DMS79 treated with DMSO at 0.1 percent for 48 hours (cell line): ENCODE results near the gene NUBPL.

ENCODE experiments used
- DNase-seq: peaks from one replicate; lab custom pipeline; 2025; lab: John Stamatoyannopoulos, UW

The NUBPL gene, protein sequence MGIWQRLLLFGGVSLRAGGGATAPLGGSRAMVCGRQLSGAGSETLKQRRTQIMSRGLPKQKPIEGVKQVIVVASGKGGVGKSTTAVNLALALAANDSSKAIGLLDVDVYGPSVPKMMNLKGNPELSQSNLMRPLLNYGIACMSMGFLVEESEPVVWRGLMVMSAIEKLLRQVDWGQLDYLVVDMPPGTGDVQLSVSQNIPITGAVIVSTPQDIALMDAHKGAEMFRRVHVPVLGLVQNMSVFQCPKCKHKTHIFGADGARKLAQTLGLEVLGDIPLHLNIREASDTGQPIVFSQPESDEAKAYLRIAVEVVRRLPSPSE

DNA sequence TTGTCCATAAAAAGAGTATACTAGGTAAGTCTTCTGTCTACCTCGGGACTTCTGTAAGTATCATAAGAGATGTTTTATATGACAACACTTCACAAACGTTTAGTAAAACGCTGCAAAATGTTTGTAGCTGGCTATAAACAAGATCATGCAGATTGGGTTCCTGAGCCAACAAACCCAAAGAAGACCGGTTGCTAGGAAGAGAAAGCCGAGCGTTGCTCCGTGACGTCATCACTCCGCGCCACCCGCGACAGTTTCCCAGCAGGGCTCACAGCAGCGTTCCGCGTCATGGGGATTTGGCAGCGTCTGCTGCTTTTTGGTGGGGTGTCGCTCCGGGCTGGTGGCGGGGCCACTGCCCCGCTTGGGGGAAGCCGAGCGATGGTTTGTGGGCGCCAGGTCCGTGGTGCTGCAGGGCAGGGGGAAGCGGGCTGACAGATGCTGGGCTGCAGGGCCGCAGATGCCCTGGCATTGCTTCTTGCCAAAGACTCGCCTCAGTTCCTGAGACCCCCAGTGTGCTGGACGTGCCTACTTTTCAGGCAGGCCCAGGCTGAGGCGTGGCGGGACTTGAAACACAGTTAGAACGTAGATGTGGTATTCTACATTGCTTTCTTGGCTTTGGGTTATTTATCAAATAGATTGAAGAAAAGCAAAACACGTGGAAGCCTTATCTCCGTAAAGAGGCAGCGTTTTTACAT is at the start of gene NUBPL:
Gene NUBPL, plus strand, starts transcription at position 250 of the 692 bp plus-strand sequence. Its CDS starts 36 bp downstream, at position 286.
- DNase-seq: peak; percentile 97

DNA sequence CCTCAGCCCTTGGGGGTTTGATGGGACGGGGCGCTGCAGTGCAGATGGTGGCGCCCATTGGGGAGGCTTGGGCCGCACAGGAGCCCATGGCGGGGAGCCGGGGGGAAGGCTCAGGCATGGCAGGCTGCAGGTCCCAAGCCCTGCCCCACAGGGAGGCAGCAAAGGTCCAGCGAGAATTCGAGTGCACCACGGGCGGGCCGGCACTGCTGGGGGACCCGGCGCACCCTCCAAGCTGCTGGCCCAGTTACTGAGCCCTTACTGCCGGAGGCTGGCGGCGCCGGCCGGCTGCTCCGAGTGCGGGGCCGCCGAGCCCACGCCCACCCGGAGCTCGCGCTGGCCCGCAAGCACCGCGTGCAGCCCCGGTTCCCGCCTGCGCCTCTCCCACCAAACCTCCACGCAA is 34.1 kb upstream of the NUBPL start:
- no peak for DNase-seq

DNA sequence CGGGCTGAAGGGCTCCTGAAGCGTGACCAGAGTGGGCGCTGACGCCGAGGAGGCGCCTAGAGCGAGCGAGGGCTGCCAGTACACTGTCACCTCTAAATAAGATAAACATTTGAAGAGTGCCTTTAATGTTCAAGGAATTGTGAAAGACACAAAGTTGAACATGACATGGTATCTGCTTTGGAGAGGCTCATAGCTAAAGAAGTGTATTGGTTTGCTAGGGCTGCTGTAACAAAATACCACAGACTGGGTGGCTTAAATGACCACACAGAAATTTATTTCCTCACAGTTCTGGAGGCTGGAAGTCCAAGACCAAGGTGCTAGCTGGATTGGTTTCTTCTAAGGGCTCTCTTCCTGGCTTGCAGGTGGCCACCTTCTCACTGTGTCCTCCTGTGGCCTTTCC is 33.7 kb upstream of the NUBPL start:
- DNase-seq: no peak

DNA sequence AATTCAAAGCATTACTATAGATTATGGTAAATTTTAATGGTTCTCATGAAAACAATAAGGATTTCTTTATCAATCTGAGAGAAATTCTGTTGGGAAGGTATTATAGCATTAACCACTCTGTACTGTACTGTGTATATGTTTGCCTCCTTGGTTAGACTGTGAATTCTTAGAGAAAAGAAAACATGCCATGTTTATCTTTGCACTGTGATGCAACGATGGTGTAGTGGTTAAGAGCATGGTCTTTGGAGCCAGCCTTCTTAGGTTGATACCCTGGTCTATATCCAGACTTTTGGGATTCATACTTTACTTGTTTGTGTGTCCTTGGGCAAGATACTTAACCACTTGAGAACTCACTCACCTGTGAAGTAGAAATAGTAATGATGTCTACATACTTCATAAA is 32.2 kb upstream of the NUBPL start:
- DNase-seq: no peak

DNA sequence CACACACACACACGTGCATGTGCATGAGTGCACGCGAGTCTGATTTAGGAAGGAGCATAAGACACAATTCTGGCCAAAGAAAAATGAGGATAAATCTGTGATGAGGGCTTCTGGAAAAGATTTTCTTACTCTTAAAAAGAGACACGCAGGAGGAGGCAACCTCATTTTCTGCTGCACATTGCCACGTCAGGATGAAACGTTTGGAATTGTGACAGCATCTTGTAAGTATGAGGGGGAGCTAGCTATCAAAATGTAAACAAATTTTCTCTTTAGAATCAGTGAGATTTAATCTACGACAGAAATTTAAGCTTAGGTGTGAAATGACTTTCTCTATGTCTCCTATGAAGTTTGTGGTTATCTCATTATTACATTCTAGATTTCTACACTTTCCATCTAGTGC is 31.1 kb upstream of the NUBPL start:
- DNase-seq: no peak

DNA sequence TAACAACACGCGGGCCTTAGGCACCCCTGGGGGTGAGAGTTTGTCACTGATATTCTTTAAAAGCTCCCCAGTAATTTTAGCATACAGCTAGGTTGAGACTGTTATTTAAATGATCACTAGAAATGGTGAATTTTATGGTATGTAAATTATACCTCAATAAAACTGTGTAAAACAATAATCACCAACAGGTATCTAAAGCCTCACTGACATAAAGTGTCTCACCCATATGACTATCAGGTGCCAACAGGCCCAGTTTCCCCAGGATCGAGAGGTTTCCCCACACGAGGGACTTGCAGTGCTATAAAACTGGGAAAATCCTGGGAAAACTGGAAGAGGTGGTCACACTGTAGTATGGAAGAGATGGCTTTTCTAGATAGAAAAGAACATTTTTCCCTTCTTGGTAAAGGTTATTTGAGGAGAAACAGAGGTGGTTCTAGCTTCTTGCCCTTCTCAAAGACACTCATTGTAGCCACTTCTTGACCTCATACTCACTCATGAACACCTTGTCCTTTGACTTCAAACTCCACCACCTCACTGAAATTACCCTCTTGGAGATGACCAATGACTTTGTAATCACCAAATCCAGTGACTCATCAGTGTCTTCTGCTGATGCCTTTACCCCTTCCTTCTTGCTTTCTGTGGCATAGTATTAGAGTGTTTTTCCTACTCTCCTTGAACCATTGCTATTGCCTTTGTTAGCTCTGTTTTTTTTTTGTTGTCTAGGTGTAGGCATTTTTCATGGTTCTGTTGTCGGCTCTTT is 24.8 kb upstream of the NUBPL start:
- no peak for DNase-seq

DNA sequence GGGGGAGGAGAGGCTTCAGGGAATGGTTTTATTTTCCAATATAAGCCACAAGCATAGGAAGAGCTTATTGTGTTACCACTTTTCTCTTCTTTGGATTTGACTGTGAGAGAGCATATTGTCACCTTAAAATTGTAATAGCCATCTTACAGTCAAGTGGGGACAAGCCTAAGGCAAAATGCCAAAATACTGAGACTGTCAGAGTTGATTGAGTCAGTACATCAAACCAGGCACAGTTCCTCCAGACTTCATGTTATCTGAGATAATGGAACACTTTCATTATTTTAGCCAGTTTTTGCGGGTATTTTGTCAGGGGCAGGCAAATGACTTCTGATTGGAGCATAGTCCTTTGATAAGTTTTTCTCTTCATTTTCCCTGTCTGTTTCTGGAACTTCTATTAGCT is 19.5 kb upstream of the NUBPL start:
- DNase-seq: no peak

DNA sequence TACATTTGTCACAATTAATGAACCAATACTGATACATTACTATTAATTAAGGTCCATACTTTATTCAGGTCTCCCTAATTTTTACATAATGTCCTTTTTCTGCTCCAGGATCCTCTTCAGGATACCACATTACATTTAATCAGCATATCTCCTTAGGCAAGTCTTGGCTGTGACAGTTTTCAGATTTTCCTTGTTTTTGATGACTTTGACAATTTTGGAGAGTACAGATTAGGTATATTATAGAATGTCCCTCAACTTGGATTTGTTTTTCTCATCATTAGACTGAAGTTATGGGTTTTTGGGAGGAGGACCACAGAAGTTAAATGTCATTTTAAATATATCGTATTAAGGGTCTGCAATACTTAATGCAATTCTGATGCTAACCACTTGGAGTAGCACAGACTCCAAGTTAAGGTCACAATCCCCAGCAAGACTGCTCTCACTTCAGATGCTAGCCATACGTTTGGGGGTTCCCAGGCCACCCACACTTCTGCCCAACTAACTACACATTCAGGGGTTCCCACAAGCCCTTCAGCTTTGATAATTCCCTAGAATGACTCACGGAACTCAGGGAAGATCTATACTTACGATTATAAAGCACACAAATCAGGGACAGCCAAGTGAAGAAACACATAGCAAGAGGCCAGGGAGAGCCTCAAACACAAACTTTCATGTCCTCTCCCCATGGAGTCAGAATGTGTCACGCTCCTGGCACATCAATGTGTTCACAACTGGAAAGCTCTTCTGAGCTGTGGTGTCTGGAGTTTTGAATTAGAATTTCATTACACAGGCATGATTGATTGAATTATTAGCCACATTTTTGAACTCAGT is 17.0 kb upstream of the NUBPL start:
- DNase-seq: no peak

DNA sequence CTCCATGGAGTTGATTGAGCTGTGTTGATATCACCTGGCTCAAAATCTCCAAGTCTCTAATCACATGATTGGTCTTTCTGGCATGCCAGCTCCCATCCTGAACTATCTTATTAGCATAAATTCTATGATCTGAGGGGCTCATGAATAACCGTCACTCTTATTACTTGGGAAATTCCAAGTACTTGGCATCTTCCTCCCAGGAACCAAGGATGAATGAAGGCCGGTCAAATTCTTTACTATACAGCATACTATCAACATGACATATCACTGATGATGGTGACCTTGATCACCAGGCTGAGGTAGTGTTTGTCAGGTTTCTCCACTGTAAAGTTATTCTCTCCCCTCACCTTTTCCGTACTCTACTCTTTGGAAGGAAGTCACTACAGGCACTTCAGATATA is 16.4 kb upstream of the NUBPL start:
- DNase-seq: no peak

DNA sequence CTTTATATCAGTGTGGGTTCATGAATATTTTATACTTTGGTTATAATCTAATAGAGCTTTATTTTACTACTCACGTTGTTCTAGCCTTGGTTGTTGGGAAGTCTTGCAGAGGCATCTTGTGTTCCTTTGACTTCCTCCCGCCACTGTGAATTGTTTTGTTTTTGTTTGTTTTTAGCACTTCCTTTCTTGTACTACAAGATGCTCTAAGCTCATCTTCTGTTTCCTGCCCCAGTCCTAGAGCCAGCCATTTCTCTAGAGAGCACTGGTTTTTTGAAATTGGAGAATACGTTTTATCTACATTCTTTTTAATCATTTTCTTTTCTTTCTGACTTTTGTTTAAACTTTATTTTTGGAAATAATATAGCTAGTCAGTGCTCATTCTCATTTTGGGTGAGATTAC is 15.9 kb upstream of the NUBPL start:
- DNase-seq: no peak

DNA sequence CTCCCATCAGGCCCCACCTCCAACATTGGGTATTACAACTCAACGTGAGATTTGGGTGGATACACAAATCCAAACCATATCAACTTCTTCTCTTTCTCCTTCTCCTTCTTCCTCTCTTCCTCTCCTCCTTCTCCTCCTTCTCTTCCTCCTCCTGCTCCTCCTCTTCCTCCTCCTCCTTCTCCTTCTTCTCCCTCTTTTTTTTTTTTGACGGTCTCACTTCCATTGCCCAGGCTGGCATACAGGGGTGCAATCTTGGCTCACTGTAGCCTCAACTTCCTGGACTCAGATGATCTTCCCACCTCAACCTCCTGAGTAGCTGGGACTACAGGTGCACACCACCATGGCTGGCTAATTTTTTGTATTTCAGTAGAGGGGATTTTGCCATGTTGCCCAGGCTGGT is 11.4 kb upstream of the NUBPL start:
- no peak for DNase-seq

DNA sequence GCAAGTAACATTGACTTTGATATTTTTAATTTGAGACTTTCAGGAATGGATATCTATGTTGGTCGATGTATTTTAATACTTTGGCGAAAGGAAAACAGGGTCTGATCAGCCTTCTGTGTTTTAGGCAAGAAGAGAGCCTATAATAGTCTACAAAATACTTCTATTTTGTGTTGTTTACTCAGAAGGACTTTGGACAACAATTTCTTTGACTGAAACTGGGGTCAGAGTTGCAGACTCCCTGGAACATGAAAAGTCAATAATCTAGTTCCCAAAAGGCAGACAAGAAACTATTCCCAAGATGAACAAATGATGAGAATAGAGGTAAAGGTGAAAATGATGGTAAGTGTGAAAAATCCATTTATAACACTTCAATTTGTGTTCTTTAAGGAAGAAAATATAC is 10.6 kb upstream of the NUBPL start:
- no peak for DNase-seq

DNA sequence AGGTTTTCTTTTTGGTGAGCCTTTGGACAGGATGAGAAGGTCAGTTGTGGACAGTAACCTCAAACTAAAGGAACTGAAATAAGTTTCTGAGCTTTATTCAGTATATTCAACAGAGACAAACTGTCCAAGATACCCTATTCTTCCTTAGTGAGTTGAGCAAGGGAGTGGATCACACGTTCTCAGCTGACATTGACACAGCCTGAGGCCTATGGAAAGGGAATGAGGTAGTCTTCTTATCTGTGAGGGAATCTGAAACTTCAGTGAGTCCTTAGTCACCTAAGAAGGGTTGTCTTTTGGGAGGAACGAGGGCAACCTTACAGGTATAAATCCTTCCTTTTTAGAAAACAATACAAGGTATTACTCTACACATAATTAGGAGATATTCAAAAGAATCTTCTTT is 5.0 kb upstream of the NUBPL start:
- no peak for DNase-seq

DNA sequence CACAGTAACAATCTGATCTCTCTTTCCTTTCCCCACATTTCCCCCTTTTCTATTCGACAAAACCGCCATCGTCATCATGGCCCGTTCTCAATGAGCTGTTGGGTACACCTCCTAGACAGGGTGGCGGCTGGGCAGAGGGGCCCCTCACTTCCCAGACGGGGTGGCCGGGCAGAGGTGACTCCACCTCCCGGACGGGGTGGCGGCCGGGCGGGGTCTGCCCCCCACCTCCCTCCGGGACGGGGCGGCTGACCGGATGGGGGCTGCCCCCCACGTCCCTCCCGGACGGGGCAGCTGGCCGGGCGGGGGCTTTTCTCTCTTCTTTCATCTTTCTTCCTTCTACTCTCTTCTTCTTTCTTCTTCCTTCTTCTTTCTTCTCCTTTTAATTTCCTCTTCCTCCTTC is 1.3 kb upstream of the NUBPL start:
- no peak for DNase-seq

DNA sequence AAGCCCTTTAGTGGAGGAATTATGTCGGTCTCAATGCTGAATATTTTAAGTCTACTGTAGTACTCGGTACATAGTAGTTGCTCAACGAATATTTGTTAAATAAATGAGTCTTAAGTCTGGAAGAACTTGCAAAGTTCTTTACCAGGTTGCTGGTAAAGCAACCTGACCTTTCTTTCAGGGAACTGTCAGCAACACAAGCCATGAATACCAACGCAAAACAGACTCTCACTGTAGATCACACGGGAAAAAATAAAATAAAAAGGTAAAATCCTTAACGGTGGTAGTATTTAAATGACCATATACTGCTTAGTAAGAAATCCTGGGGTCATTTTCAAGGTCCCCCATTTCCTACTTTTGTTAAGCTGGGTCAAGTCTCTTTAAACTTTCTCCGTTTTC is 447 bp upstream of the NUBPL start:
- no peak for DNase-seq

DNA sequence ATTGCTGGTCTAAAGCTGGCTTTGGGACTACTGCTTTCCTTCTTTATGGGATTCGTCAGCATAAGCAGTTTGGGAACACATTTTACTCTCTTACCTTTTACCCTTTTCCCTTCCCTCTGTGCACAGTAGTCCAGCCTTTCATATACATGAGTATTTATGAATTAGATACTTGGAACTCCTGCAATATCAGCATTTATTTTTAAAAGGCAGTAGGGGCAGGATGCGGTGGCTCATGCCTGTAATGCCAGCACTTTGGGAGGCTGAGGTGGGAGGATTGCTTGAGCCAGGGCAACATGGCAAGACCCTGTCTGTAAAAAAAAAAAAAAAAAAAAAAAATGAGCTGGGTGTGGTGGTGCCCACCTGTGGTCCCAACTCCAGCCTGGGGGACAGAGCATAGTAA is 3.0 kb downstream of the NUBPL start:
- no peak for DNase-seq

DNA sequence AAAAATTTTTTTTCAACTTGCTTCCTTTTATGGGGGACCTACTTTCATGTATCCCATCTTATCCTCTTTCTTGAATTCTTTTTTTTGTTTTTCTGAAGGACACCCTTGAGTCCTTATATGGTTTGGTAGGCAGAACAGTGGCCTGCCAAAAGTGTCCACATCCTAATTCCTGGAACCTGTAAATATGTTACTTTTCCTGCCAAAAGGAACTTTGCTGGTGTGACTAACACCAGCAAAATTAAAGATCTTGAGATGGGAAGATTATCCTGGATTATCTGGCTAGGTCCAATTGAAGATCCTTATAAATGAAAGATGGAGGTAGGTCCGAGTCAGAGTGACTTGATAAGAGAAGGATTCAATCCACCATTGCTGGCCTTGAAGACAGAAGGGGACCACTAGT is 5.3 kb downstream of the NUBPL start:
- no peak for DNase-seq

DNA sequence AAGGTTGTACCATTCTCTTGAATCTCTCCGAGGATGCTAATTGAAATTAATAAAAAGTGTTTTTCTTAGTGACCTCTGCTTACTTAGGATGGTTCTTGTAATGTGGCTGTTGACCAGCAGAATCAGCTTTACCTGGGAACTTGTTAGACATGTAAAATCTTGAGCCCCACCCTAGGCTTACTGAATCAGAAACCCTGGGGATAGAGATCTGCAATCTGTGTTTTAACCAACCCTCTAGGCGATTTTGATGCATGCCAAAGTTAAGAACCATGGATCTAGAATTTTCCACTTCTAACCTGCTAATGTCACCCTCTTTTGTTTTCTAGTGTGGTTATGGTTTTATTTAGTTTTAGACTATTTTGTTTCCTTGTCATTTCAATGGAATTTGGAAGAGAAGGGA is 6.5 kb downstream of the NUBPL start:
- DNase-seq: no peak

DNA sequence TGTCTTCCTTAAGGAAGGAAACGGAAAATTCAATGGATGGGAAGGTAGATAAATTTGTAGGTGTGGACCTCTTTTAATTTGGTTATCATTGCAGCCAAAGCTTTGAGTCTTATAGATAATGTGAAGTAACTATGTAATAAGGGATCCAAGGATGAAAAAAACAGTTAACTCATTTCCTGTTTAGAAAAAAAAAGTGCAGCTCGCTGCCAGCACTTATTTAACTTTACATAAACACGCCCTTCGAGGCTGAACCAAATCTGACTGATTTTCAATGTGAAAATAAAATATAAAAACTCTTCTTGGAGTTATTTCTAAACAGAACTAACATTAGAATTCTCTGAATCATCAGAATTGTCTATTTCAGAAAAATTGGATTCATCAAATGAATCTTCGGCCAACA is 7.0 kb downstream of the NUBPL start:
- DNase-seq: no peak

DNA sequence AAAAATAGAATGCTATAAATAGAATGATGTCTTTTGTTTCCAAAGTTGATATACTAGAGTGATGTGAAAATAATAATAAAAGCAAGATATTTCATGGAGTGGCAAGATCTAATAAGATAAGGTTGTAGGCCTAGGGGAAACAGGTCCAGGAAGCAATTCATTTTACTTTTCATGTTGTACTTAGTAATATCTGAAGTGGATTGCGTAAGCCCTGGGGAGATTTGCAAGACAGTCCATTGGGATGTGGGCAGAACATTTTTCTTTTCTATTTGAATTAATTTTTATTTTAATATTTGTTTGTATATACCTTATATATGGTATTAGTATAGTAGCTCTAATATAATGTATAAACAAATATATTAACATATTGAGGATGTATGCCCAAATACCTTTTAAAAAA is 7.5 kb downstream of the NUBPL start:
- DNase-seq: no peak

DNA sequence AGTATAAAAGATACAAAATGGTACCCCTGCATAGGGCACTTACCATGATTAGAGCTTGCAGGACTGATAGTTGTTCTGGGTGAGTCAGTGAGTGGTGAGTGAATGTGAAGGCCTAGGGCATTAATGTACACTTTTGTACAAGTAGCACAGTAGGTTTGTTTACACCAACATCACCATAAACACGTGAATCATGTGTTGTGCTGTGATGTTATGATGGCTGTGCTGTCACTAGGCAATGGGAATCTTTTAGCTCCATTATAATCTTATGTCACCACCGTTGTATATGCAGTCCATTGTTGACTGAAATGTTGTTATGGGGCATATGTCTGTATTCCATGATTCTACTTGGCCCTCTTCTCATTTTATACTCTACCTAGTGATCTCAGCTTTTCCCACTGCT is 11.8 kb downstream of the NUBPL start:
- no peak for DNase-seq

DNA sequence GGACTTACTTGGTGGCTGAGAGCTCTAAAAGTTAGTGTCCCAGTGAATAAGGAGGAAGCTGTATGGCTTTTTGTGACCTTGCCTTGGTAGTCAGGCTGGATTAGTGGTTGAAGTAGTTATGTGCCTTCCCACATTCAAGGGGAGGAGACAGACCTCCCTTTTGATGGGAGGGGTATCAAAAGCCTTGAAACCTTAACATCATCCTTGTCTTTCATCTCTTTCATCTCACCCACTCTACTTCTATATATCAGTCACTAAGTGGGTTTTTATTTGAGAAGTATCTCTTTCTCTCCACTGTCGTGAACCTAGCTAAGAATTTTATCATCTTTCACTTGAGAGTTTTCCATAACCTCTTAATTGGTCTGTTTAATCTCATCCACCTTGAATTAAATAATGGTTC is 15.7 kb downstream of the NUBPL start:
- no peak for DNase-seq
